Sigmoid colon (tissue), 4 donors: ENCODE results near the gene ACOXL.

Experiments
- EP300 ChIP-seq, 4 donors: sonication (generic); formaldehyde crosslinking; IDR thresholded peaks; one replicate each; pipeline ENCODE4 v1.6.1; 2017; ENCODE audit warnings: antibody characterized with exemption in 4 of 4
- POLR2A ChIP-seq, 2 donors: fragments of 450-650 bp; IDR thresholded peaks; one replicate each; pipeline ENCODE4 v1.6.1; 2016; ENCODE audit warnings: antibody characterized with exemption in 2 of 2, mild to moderate bottlenecking in 2 of 2, moderate library complexity in 2 of 2
- POLR2AphosphoS5 ChIP-seq, 4 donors: sonication (generic); formaldehyde crosslinking; IDR thresholded peaks; one replicate each; pipeline ENCODE4 v1.6.1; 2017; ENCODE audit warnings: antibody characterized with exemption in 4 of 4
- TF ChIP-seq, protein P1 (sequence below), 4 experiments: fragments of 450-650 bp in 3 of 4; fragments of 200-600 bp in 1 of 4; IDR thresholded peaks; one replicate each; pipeline ENCODE4 v1.5.1; 2016 to 2019; ENCODE audit warnings: antibody characterized with exemption in 4 of 4, mild to moderate bottlenecking in 3 of 4, moderate library complexity in 2 of 4

DNA sequence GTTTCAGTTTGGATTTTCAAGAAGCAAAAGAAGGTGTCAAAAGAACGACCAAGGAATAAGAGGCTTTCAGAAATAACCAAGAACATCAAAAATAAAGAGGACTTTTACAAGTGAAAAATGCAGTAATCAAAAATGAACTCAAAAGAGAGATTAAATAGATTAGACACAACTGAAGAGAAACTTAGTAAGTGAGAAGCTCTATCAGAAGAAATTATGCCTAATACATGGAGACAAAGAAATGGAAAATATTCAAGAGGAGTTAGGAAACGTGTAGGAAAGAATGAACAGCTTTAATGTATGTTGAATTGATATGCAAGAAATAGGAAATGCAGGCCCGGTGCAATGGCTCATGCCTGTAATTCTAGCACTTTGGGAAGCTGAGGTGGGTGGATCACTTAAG lies 145.8 kb downstream of the ACOXL start:
- TF ChIP-seq, protein P1, sequence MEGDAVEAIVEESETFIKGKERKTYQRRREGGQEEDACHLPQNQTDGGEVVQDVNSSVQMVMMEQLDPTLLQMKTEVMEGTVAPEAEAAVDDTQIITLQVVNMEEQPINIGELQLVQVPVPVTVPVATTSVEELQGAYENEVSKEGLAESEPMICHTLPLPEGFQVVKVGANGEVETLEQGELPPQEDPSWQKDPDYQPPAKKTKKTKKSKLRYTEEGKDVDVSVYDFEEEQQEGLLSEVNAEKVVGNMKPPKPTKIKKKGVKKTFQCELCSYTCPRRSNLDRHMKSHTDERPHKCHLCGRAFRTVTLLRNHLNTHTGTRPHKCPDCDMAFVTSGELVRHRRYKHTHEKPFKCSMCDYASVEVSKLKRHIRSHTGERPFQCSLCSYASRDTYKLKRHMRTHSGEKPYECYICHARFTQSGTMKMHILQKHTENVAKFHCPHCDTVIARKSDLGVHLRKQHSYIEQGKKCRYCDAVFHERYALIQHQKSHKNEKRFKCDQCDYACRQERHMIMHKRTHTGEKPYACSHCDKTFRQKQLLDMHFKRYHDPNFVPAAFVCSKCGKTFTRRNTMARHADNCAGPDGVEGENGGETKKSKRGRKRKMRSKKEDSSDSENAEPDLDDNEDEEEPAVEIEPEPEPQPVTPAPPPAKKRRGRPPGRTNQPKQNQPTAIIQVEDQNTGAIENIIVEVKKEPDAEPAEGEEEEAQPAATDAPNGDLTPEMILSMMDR (IDR thresholded peaks at IDR 0.05), result no peak
- TF ChIP-seq POLR2AphosphoS5 (IDR thresholded peaks at IDR 0.05) (no peak), POLR2A (IDR thresholded peaks at IDR 0.05) (no peak), EP300 (IDR thresholded peaks at IDR 0.05) (no peak)
